Measurements from ENCODE around the gene TNIK.
"Not testable (repeated sequence)": the region's sequence is repeated elsewhere in the genome, so short reads cannot be mapped to it uniquely, and the experiment has no call there.

The TNIK gene

DNA sequence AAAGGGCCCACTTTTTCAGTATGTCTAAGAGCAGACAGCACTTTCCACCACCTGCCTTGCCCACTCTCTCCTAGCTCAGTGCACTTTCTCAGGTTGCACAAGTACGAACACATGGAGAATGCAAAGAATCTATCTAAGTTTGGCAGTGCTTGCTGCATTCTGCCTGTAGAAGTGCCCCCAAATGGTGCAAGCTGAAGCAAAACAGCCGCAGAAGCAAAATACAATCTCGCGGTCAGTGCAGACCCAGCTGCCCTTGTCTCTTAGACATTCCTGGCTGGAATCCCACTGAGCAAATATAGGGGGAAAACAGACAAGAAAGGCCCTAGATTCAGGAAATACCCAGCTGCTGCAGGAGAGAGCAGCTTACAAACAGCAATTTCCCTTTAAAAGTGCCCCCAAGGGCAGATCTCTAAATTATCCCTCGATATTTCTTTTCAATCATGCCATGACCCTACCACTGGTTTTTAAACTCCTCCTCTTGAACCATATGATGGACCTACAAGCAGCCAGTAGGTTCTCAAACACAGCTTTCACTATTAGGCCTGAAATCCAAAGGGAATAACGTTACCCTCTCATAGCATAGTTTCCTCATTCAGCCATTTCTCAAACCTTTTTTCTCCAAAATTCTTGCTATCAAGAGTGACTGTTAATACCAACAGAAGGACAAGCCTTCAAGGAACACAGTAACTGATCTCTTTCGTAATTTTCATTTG, 67.0 kb downstream of the TNIK start:
- TF ChIP-seq POLR2AphosphoS5 (IDR thresholded peaks at IDR 0.05; ENCODE audit: low read depth, low read length) = no peak
- no peak for TF ChIP-seq POLR2A (IDR thresholded peaks at IDR 0.05; ENCODE audit: low read depth, low read length)
- no peak for TF ChIP-seq TAF1 (IDR thresholded peaks at IDR 0.05; ENCODE audit: borderline replicate concordance, low read depth, low read length)
- FAIRE-seq = no peak
- DNase-seq (ENCODE audit: insufficient read length) = no peak

DNA sequence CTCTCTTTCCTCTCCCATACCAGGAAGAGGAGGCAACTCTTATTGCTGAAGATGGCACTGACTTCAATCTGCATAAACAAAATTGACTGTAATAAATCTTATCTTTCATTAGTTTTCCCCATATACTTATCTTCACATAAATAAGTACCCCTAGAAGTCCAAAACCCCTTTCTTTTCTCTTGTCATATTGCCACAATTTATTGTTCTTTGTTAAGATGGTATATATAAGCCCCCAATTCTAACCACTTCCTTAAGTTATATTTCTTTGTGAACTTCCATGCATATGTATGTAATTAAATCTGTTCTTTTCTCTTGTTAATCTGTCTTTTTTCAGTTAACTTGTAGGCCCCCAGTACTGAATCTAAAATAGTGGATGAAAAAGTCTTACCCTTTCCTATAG, 68.8 kb downstream of the TNIK start:
- no peak for DNase-seq (ENCODE audit: insufficient read length)
- TF ChIP-seq POLR2A (IDR thresholded peaks at IDR 0.05; ENCODE audit: low read depth, low read length) (no peak), POLR2AphosphoS5 (IDR thresholded peaks at IDR 0.05; ENCODE audit: low read depth, low read length) (no peak), TAF1 (IDR thresholded peaks at IDR 0.05; ENCODE audit: borderline replicate concordance, low read depth, low read length) (no peak)
- FAIRE-seq = no peak

GRCh38 chr3:171390051-171390941, 69.9 kb downstream of the TNIK start:
- FAIRE-seq (no peak), DNase-seq (ENCODE audit: insufficient read length) (no peak)
- no peak for TF ChIP-seq POLR2AphosphoS5 (IDR thresholded peaks at IDR 0.05; ENCODE audit: low read depth, low read length)
- TF ChIP-seq TAF1 (IDR thresholded peaks at IDR 0.05; ENCODE audit: borderline replicate concordance, low read depth, low read length) = no peak
- TF ChIP-seq POLR2A (IDR thresholded peaks at IDR 0.05; ENCODE audit: low read depth, low read length) = no peak

DNA sequence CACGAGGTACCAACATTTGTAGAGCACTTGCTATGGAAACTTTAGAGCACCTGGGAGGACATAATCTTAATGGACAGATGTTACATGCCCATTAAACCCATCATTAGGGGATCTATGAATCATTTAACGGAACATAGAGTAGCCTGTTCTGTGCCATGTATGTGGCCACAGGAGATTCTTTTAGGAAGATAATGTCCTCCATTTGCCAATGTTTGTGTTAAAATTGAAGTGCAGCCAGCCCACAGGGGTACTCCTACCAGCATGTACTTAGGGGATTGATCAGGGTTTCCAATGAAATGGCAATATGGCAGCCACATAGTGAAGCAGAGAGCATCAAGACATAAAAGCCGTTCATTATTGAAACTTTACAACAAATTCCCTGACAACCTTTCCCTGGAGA, 70.7 kb downstream of the TNIK start:
- FAIRE-seq (no peak), DNase-seq (ENCODE audit: insufficient read length) (no peak)
- TF ChIP-seq POLR2A (IDR thresholded peaks at IDR 0.05; ENCODE audit: low read depth, low read length) = no peak
- no peak for TF ChIP-seq TAF1 (IDR thresholded peaks at IDR 0.05; ENCODE audit: borderline replicate concordance, low read depth, low read length)
- TF ChIP-seq POLR2AphosphoS5 (IDR thresholded peaks at IDR 0.05; ENCODE audit: low read depth, low read length) = no peak

GRCh38 chr3:171388527-171388926, 71.7 kb downstream of the TNIK start:
- FAIRE-seq (no peak), DNase-seq (ENCODE audit: insufficient read length) (no peak)
- TF ChIP-seq TAF1 (IDR thresholded peaks at IDR 0.05; ENCODE audit: borderline replicate concordance, low read depth, low read length) (no peak), POLR2AphosphoS5 (IDR thresholded peaks at IDR 0.05; ENCODE audit: low read depth, low read length) (no peak), POLR2A (IDR thresholded peaks at IDR 0.05; ENCODE audit: low read depth, low read length) (no peak)

- FAIRE-seq (no peak), DNase-seq (ENCODE audit: insufficient read length) (no peak)
- TF ChIP-seq POLR2AphosphoS5 (IDR thresholded peaks at IDR 0.05; ENCODE audit: low read depth, low read length) (no peak), POLR2A (IDR thresholded peaks at IDR 0.05; ENCODE audit: low read depth, low read length) (no peak), TAF1 (IDR thresholded peaks at IDR 0.05; ENCODE audit: borderline replicate concordance, low read depth, low read length) (no peak)
Observed at GRCh38 chr3:171387062-171387461, 73.1 kb downstream of the TNIK start.

- no peak for TF ChIP-seq POLR2A (IDR thresholded peaks at IDR 0.05; ENCODE audit: low read depth, low read length)
- no peak for TF ChIP-seq POLR2AphosphoS5 (IDR thresholded peaks at IDR 0.05; ENCODE audit: low read depth, low read length)
- TF ChIP-seq TAF1 (IDR thresholded peaks at IDR 0.05; ENCODE audit: borderline replicate concordance, low read depth, low read length) = no peak
- DNase-seq (ENCODE audit: insufficient read length) (no peak), FAIRE-seq (no peak)
Observed at GRCh38 chr3:171385086-171385485, 75.1 kb downstream of the TNIK start.

GRCh38 chr3:171384101-171384891, 75.9 kb downstream of the TNIK start:
- DNase-seq (ENCODE audit: insufficient read length) (no peak), FAIRE-seq (peak; percentile 33)
- TF ChIP-seq TAF1 (IDR thresholded peaks at IDR 0.05; ENCODE audit: borderline replicate concordance, low read depth, low read length) (no peak), POLR2AphosphoS5 (IDR thresholded peaks at IDR 0.05; ENCODE audit: low read depth, low read length) (no peak), POLR2A (IDR thresholded peaks at IDR 0.05; ENCODE audit: low read depth, low read length) (no peak)

GRCh38 chr3:171383206-171384018, 76.8 kb downstream of the TNIK start:
- FAIRE-seq (peak; percentile 42), DNase-seq (ENCODE audit: insufficient read length) (no peak)
- TF ChIP-seq POLR2AphosphoS5 (IDR thresholded peaks at IDR 0.05; ENCODE audit: low read depth, low read length) = no peak
- TF ChIP-seq TAF1 (IDR thresholded peaks at IDR 0.05; ENCODE audit: borderline replicate concordance, low read depth, low read length) = no peak
- no peak for TF ChIP-seq POLR2A (IDR thresholded peaks at IDR 0.05; ENCODE audit: low read depth, low read length)

DNA sequence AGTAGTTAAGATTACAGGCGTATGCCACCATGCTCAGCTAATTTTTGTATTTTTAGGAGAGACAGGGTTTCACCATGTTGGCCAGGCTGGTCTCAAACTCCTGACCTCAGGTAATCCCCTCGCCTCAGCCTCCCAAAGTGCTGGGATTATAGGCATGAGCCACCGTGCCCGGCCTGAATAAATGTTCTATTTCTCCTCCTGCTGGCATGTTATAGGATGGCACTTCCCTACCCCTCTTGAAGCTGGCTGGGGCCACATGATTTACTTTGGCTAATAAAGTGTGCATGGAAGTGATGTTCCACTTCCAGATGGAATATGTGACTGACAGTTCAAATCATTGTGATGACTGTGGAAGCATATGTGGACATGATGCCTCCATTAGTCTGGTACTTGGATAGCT, 77.9 kb downstream of the TNIK start:
- FAIRE-seq; DNase-seq (ENCODE audit: insufficient read length): not testable (repeated sequence)

Measured in GM12892 (cell line).